ENCODE measurements around the gene EXOC8.

Gene EXOC8

GRCh38 chr1:231312432-231312788, 25.2 kb downstream of the EXOC8 start:
- no peak overlapping the region for H3K27ac ChIP-seq (ENCODE audit: low read length)
- H3K9me3 ChIP-seq (ENCODE audit: insufficient read depth, low read length) = no peaks in the 10 kb centered on the region
- TF ChIP-seq EZH2phosphoT487 (IDR thresholded peaks at IDR 0.05; ENCODE audit: low read depth) (no peak), CTCF (IDR thresholded peaks at IDR 0.05; ENCODE audit: low read depth, low read length) (no peak)
- H3K27me3 ChIP-seq (ENCODE audit: low read depth, low read length) = no peaks in the 10 kb centered on the region
- no peak overlapping the region for H3K4me3 ChIP-seq (ENCODE audit: low read length)
- no peaks in the 10 kb centered on the region for H3K4me1 ChIP-seq (ENCODE audit: low read length)
- no peak overlapping the region for H2AFZ ChIP-seq (ENCODE audit: low read depth, low read length)
- H3K36me3 ChIP-seq (replicated peaks; ENCODE audit: low read depth, low read length) = no peaks in the 10 kb centered on the region
- no peaks in the 10 kb centered on the region for H4K20me1 ChIP-seq (ENCODE audit: insufficient read depth, low read length)
- H3K9ac ChIP-seq (ENCODE audit: low read length) = no peak overlapping the region
- no peaks in the 10 kb centered on the region for H3K79me2 ChIP-seq (ENCODE audit: low read length)
- no peak overlapping the region for H3K4me2 ChIP-seq (ENCODE audit: low read length)

- Histone ChIP-seq H3K79me2 (ENCODE audit: low read length) (no peaks in the 10 kb centered on the region), H3K4me2 (ENCODE audit: low read length) (no peak overlapping the region), H3K27me3 (ENCODE audit: low read depth, low read length) (no peaks in the 10 kb centered on the region), H3K4me3 (ENCODE audit: low read length) (no peak overlapping the region), H4K20me1 (ENCODE audit: insufficient read depth, low read length) (no peaks in the 10 kb centered on the region), H3K4me1 (ENCODE audit: low read length) (no peaks in the 10 kb centered on the region), H3K9ac (ENCODE audit: low read length) (no peak overlapping the region), H3K9me3 (ENCODE audit: insufficient read depth, low read length) (no peaks in the 10 kb centered on the region), H3K27ac (ENCODE audit: low read length) (no peak overlapping the region), H3K36me3 (replicated peaks; ENCODE audit: low read depth, low read length) (no peaks in the 10 kb centered on the region), H2AFZ (ENCODE audit: low read depth, low read length) (no peak overlapping the region)
- TF ChIP-seq EZH2phosphoT487 (IDR thresholded peaks at IDR 0.05; ENCODE audit: low read depth) (no peak), CTCF (IDR thresholded peaks at IDR 0.05; ENCODE audit: low read depth, low read length) (no peak)
Observed at GRCh38 chr1:231311720-231312431, 25.8 kb downstream of the EXOC8 start.

- H3K9me3 ChIP-seq (ENCODE audit: insufficient read depth, low read length) = no peaks in the 10 kb centered on the region
- no peak overlapping the region for H3K4me2 ChIP-seq (ENCODE audit: low read length)
- TF ChIP-seq EZH2phosphoT487 (IDR thresholded peaks at IDR 0.05; ENCODE audit: low read depth) (no peak), CTCF (IDR thresholded peaks at IDR 0.05; ENCODE audit: low read depth, low read length) (no peak)
- no peaks in the 10 kb centered on the region for H3K4me1 ChIP-seq (ENCODE audit: low read length)
- no peak overlapping the region for H3K27ac ChIP-seq (ENCODE audit: low read length)
- H3K79me2 ChIP-seq (ENCODE audit: low read length) = no peaks in the 10 kb centered on the region
- no peaks in the 10 kb centered on the region for H3K27me3 ChIP-seq (ENCODE audit: low read depth, low read length)
- no peaks in the 10 kb centered on the region for H3K36me3 ChIP-seq (replicated peaks; ENCODE audit: low read depth, low read length)
- H4K20me1 ChIP-seq (ENCODE audit: insufficient read depth, low read length) = no peaks in the 10 kb centered on the region
- no peak overlapping the region for H2AFZ ChIP-seq (ENCODE audit: low read depth, low read length)
- H3K9ac ChIP-seq (ENCODE audit: low read length) = no peak overlapping the region
- H3K4me3 ChIP-seq (ENCODE audit: low read length) = no peak overlapping the region
Observed at GRCh38 chr1:231310391-231310934, 27.2 kb downstream of the EXOC8 start.

GRCh38 chr1:231301990-231302389, 35.7 kb downstream of the EXOC8 start:
- no peaks in the 10 kb centered on the region for H3K27me3 ChIP-seq (ENCODE audit: low read depth, low read length)
- no peaks in the 10 kb centered on the region for H3K9me3 ChIP-seq (ENCODE audit: insufficient read depth, low read length)
- no peak overlapping the region for H3K9ac ChIP-seq (ENCODE audit: low read length)
- H3K36me3 ChIP-seq (replicated peaks; ENCODE audit: low read depth, low read length) = no peaks in the 10 kb centered on the region
- H3K4me3 ChIP-seq (ENCODE audit: low read length) = no peak overlapping the region
- no peak overlapping the region for H3K27ac ChIP-seq (ENCODE audit: low read length)
- no peaks in the 10 kb centered on the region for H3K4me1 ChIP-seq (ENCODE audit: low read length)
- no peak overlapping the region for H3K4me2 ChIP-seq (ENCODE audit: low read length)
- no peak overlapping the region for H2AFZ ChIP-seq (ENCODE audit: low read depth, low read length)
- TF ChIP-seq CTCF (IDR thresholded peaks at IDR 0.05; ENCODE audit: low read depth, low read length) (no peak), EZH2phosphoT487 (IDR thresholded peaks at IDR 0.05; ENCODE audit: low read depth) (no peak)
- no peaks in the 10 kb centered on the region for H4K20me1 ChIP-seq (ENCODE audit: insufficient read depth, low read length)
- H3K79me2 ChIP-seq (ENCODE audit: low read length) = no peaks in the 10 kb centered on the region

Data from OCI-LY3 (cell line).